Left forelimb (tissue), 1 donor: ENCODE data around the gene CCDC69.
A peak's percentile ranks its signal among the peaks of the same experiment; 100 is the strongest.
"Not testable (repeated sequence)": the region's sequence is repeated elsewhere in the genome, so short reads cannot be mapped to it uniquely, and the experiment has no call there.

Experiments used
- DNase-seq: peaks from one replicate; pipeline ENCODE4 v3.0.0-alpha.2; 2018; ENCODE audit warnings: low spot score

CCDC69 gene, protein sequence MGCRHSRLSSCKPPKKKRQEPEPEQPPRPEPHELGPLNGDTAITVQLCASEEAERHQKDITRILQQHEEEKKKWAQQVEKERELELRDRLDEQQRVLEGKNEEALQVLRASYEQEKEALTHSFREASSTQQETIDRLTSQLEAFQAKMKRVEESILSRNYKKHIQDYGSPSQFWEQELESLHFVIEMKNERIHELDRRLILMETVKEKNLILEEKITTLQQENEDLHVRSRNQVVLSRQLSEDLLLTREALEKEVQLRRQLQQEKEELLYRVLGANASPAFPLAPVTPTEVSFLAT

DNA sequence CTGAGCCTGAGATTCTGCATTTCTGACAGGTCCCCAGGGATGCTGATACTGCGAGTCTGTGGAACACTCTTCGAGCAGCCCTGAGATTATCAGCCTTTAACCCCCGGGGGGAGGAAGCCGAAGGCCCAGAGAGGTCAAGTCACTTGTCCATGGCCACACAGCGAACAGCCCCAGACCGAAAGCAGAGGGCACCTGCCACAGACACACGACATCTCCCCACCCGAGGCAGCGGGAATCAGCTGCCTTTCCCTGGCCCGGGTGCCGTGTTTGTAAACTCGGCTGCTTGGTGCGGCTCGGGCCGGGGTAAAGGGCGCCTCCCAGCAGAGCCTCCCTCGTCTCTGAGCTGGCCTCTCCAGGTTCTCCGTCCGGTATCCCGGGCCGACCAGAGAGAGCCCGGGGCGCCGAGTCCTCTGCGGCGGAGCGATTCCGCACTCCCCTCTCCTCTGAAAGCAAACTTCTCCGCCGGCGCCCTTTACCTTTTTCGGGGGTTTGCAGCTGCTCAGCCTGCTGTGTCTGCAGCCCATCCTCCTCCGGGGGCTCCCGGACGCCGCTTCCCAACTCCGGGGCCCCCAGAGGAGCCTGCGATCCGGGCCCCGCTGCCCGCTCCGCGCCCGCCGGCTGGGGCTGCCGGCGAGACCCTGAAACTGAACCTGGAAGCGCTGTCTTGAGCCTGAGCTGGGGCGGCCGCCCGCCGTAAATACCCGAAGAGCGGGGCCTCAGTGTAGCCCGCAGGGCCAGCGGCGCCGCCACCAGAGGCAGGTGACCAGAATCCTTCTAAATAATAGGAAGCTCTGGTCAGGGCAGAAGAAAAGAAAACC is at the start of gene CCDC69:
Gene CCDC69 (minus strand): TSS at position 646 of the 818 bp plus-strand sequence. CDS start 122 bp downstream, at position 524.
- peak; percentile 85 for DNase-seq

GRCh38 chr5:151271336-151271735 is 47.4 kb upstream of the CCDC69 start:
- no peak for DNase-seq

- DNase-seq: no peak
These were observed 46.7 kb upstream of the CCDC69 start for GRCh38 chr5:151270599-151270998.

- DNase-seq: no peak
These were observed 43.8 kb upstream of the CCDC69 start for GRCh38 chr5:151267491-151268260.

GRCh38 chr5:151264113-151264512 is 40.2 kb upstream of the CCDC69 start:
- no peak for DNase-seq

DNA sequence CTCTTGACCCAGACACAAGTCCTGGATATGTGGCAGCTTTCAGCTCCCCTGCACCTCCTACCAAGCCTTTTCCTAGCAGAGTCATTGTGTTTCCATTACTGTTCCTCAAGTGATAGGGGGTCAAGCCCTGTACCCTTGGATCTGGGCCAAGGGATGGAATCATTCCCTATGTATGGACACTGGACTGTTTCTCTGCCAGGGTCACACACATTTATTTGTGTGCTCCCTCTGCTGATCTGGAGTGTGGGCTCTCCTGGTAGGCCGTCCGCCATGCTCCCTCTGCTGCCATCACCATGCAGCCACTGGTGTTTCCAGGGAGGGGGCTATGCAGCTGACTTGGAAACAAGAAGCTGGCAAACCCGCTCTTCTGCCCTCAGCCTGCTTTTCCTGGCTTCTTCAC is 38.6 kb upstream of the CCDC69 start:
- DNase-seq: no peak

DNA sequence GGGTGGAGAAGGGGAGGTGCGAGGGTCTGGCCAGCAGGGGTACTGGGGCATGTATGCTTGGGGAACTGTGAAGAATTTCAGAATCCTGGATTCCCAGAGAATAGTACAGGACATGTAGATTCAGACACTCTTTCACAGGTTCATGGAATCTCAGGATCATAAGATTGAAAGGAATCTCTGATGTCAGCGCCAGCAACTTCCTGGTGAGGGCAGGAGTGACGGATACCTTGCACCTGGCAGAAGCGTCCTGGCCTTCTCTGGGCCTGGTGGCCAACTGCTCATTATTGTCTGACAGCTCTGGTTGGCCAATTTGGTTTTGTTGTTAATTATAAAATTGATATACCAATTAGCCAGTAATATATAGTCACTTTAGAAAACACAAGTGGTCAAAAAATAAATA is 36.0 kb upstream of the CCDC69 start:
- DNase-seq: no peak

DNA sequence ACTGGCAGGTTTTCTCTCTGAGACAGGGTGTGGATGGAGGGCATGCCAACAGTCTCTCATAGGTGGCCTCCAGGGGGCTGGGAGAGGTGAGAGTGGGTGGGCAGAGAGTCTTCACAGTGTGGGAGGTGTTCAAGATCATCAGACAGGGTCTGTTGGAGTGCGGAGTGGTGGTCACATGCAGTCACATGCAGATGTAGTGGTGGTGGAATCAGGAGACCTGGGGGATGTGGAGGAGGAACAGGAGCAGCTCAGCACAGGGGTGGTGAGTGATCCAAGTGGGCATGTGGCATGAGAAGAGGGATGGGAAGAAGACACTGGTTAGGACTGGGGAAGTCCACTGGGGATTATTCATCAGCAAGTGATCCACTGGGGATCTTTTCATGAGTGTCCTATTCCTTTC is 34.9 kb upstream of the CCDC69 start:
- no peak for DNase-seq

- no peak for DNase-seq
These were observed 34.3 kb upstream of the CCDC69 start for GRCh38 chr5:151258201-151258611.

DNA sequence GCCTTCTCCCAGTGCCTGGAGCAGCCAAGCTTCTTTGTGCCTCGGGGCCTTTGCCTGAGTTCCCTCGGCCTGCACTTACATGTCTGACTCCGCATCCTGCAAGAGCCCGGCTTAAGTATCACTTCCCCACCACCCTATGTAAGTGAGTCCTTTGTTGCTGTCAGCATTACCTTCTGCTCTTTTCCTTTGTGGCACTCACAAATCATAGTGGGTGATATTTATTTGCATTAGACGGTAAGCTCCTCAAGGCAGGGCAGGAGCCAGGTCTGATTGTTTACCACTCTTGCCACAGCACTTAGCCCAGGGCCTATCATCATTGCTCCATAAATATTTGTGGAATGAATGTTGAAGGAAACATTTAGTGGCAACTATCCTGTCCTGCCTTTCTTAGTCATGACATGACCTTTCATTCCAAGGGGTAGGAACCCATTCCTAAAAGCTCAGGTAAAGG is 33.9 kb upstream of the CCDC69 start:
- no peak for DNase-seq

GRCh38 chr5:151255621-151256286 is 31.9 kb upstream of the CCDC69 start:
- no peak for DNase-seq

DNA sequence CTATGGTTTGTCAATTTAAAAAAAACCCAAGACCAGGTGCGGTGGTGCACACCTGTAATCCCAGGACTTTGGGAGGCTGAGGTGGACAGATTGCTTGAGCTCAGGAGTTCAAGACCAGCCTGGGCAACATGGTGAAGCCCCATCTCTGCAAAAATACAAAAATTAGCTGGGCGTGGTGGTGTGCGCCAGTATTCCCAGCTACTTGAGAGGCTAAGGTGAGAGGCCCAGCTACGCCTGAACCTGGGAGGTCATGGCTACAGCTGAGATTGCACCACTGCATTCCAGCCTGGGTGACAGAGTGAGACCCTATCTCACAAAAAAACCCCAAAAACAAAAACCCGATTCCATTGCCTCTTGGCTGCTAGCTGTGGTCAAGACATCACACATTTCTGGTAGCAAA is 31.1 kb upstream of the CCDC69 start:
- not testable (repeated sequence) for DNase-seq

GRCh38 chr5:151254556-151254955 is 30.7 kb upstream of the CCDC69 start:
- no peak for DNase-seq

- no peak for DNase-seq
These were observed 29.7 kb upstream of the CCDC69 start for GRCh38 chr5:151253605-151253950.

GRCh38 chr5:151252762-151253604 is 29.1 kb upstream of the CCDC69 start, which contains the start of gene GM2A:
Gene GM2A, plus strand, starts transcription at chr5:151253185. Its CDS starts 32 bp downstream, at chr5:151253217.
- DNase-seq: peak; percentile 99

GRCh38 chr5:151251621-151252020 is 27.7 kb upstream of the CCDC69 start:
- no peak for DNase-seq

GRCh38 chr5:151251001-151251551 is 27.2 kb upstream of the CCDC69 start:
- DNase-seq: no peak

- no peak for DNase-seq
These were observed 26.6 kb upstream of the CCDC69 start for GRCh38 chr5:151250346-151251000.

GRCh38 chr5:151249281-151249680 is 25.4 kb upstream of the CCDC69 start:
- DNase-seq: no peak

DNA sequence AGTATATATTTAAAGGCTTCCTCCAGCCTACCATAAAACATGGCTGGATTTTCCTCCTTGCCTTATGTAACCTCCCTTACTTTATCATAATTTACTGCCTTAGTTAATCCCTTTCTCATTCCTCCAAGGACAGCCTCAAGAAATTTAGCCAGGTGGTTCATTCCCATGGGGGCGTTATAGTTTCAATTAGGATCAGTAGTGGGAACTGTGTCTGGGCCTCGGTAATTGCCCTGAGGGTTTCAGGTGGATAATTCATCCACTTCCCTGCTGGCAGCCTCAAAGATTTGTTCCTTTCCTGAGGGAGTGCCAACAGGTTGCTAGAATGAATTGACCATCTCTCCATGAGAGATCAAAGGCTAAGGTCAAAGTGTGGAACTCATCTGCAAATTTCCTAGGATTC is 24.8 kb upstream of the CCDC69 start:
- no peak for DNase-seq
